Right lobe of liver (tissue), 6 donors: ENCODE measurements around the gene RBM47. TPM values are rescaled to one million over a fixed set of nuclear protein-coding genes. Genes with fewer than 3 reads are reported as not detected.

Source experiments
- ATAC-seq, 4 donors: fragments of 200-7000 bp; cut with Tn5 transposase; one replicate each; pipeline ENCODE4 v1.9.1; 2020; ENCODE audit warnings: mild to moderate bottlenecking in 4 of 4, moderate library complexity in 4 of 4
- DNase-seq, 3 donors: peaks; one replicate each; pipeline ENCODE4 v3.0.0-alpha.2; 2020
- H3K27ac ChIP-seq, 3 donors: fragments of 200-600 bp; one replicate each; pipeline ENCODE4 v1.8.0; 2022
- H3K27me3 ChIP-seq, 2 donors: fragments of 200-600 bp; one replicate each; pipeline ENCODE4 v1.8.0; 2022
- H3K36me3 ChIP-seq, 4 donors: fragments of 200-600 bp; sonication (generic) in 1 of 4; one replicate each; pipeline versions ENCODE4 v1.5.1 to v1.8.0; 2017 to 2022; ENCODE audit warnings: control low read depth in 1 of 4
- H3K4me1 ChIP-seq, 4 donors: fragments of 200-600 bp; sonication (generic) in 1 of 4; one replicate each; pipeline versions ENCODE4 v1.5.1 to v1.8.0; 2017 to 2022; ENCODE audit warnings: control low read depth in 1 of 4
- H3K4me3 ChIP-seq, 3 donors: fragments of 200-600 bp; one replicate each; pipeline ENCODE4 v1.8.0; 2022
- H3K9me3 ChIP-seq, 4 donors: fragments of 200-600 bp; sonication (generic) in 1 of 4; one replicate each; pipeline versions ENCODE4 v1.5.1 to v1.8.0; 2017 to 2022; ENCODE audit warnings: control low read depth in 1 of 4
- POLR2A ChIP-seq: fragments of 450-650 bp; IDR thresholded peaks from one replicate; pipeline ENCODE4 v1.6.1; 2017; ENCODE audit warnings: antibody characterized with exemption, mild to moderate bottlenecking
- WGBS: methylation state at CpG from one replicate; pipeline ENCODE4 v1.1.6; 2018; ENCODE audit warnings: low coverage, low lambda C conversion rate; ENCODE audit not compliant: insufficient coverage; ENCODE audit errors: missing lambda C conversion rate; 5-methylcytosine and 5-hydroxymethylcytosine counted together
- intact Hi-C, 2 donors: fragments of 100-400 bp; cut with DNase I; formaldehyde crosslinking; loops; one replicate each; pipeline versions ENCODE4 v1.11.2 to v1.14.1; 2022
- total RNA-seq, 6 experiments: library from RNA; depleted of rRNA in 2 of 6; stranded (reverse); fragments of >200 nt in 2 of 6; fragmentation: NEBNext Ultra II Directional in 3 of 6; extraction: Animal tissue kit (Norgen Biotek cat#: 25700) in 3 of 6; gene quantifications; one replicate each; pipeline versions ENCODE4 v1.1.0 to v1.2.4, GENCODE V29; 2016 to 2023
- TF ChIP-seq, protein P1 (sequence below), 4 donors: fragments of 200-600 bp in 3 of 4; fragments of 450-650 bp in 1 of 4; IDR thresholded peaks; one replicate each; pipeline versions ENCODE4 v1.5.1 to v1.8.0; 2016 to 2022; ENCODE audit warnings: antibody characterized with exemption in 4 of 4, mild to moderate bottlenecking in 2 of 4
- donor health status: DM: no; HTN: yes; CAD: no.
- donor health status: DM: no; HTN: no; CAD: no.
- donor health status: DM: no; HTN: no; CAD: no.
- donor health status: DM: no; HTN: yes; CAD: no.
- donor health status: DM: no; HTN: yes; CAD: no.

RBM47 gene
- total RNA-seq, 6 experiments from 2014 or later: 29.5 to 85.0 (median 51.1) TPM

DNA sequence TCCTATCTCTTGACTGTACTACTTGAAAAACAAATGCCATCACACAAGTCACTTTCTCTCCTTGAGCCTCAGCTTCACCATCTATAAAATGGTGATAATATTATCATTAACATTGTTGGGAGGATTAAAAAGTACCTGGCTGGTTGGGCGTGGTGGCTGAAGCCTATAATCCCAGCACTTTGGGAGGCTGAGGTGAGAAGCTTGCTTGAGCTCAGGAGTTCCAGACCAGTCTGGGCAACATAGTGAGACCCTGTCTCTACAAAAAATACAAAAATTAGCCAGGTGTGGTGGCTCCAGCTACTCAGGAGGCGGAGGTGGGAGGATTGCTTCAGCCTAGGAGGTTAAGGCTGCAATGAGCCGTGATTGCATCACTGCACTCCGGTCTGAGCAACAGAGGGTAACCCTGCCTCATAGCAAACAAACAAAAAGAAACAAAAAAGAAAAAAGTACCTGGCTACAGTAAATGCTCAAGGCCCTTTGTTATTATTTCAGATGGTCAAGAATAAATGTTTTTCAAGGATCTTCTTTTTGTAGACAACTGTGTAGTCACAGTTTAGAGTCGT lies 174.2 kb downstream of the RBM47 start:
- peak; percentile 54 to 80 (median 66) for ATAC-seq
- peak; percentile 74 to 86 (median 82) for DNase-seq
- TF ChIP-seq, protein P1, sequence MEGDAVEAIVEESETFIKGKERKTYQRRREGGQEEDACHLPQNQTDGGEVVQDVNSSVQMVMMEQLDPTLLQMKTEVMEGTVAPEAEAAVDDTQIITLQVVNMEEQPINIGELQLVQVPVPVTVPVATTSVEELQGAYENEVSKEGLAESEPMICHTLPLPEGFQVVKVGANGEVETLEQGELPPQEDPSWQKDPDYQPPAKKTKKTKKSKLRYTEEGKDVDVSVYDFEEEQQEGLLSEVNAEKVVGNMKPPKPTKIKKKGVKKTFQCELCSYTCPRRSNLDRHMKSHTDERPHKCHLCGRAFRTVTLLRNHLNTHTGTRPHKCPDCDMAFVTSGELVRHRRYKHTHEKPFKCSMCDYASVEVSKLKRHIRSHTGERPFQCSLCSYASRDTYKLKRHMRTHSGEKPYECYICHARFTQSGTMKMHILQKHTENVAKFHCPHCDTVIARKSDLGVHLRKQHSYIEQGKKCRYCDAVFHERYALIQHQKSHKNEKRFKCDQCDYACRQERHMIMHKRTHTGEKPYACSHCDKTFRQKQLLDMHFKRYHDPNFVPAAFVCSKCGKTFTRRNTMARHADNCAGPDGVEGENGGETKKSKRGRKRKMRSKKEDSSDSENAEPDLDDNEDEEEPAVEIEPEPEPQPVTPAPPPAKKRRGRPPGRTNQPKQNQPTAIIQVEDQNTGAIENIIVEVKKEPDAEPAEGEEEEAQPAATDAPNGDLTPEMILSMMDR (IDR thresholded peaks at IDR 0.05): no peak
- TF ChIP-seq POLR2A: no peak
- peaks cover 0 to 93% (median 32%) of the 10 kb centered on the region in 4 donors for H3K4me1 ChIP-seq
- intact Hi-C loops: no loop called here
- WGBS: 42% methylated on average over 5 of the region's 5 CpGs
- no peak overlapping the region for H3K4me3 ChIP-seq
- no peaks in the 10 kb centered on the region for H3K36me3 ChIP-seq
- H3K27ac ChIP-seq: peak overlapping the region; percentile 48 to 91 (median 75)
- H3K9me3 ChIP-seq: no peaks in the 10 kb centered on the region
- no peaks in the 10 kb centered on the region for H3K27me3 ChIP-seq

DNA sequence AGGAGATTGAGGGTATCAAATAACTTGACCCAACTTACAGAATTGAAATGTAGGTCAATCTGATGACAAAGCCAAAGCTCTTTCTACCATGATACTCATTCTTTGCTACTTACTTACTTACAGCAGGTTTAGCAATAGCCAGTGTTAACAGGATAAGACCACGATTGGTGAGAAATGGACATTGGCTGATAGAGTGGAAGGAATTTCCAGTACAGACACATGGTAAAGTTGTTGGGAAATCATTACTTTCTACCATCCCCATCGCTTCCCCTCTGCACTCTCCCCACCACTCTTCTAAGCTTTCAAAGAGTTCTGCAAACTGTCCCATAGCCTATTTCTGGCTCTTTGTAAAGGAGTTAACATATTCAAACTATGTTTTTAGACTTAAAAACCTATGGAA lies 174.8 kb downstream of the RBM47 start:
- TF ChIP-seq, protein P1 (IDR thresholded peaks at IDR 0.05): no peak
- TF ChIP-seq POLR2A: no peak
- Histone ChIP-seq H3K36me3 (peaks cover 0 to 5% (median under 1%) of the 10 kb centered on the region in 4 donors), H3K27me3 (no peaks in the 10 kb centered on the region), H3K27ac (peak overlapping the region; percentile 48 to 91 (median 75)), H3K4me1 (peaks cover 0 to 93% (median 36%) of the 10 kb centered on the region in 4 donors), H3K9me3 (no peaks in the 10 kb centered on the region), H3K4me3 (no peak overlapping the region)
- intact Hi-C loops: no loop called here
- no peak for DNase-seq
- ATAC-seq: no peak
- WGBS: 23% methylated on average over 2 of the region's 2 CpGs

DNA sequence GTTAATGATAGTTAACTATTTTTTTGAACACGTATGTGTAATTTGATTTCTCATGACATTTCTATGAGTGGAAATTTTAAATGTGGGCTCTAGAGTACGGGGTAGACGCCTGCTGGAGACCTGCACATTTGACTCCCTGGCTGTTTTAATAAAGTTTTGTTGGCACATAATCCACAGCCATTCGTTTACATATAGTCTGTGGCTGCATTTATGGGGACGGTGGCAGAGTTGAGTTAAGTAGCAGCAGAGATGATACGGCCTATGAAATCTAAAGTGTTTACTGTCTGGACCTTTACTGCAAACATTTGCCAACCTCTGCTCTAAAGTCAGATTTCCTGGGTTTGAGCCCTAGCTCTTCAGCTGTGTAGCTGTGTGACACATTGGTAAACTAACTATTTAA lies 175.8 kb downstream of the RBM47 start:
- no peak for DNase-seq
- Histone ChIP-seq H3K9me3 (no peaks in the 10 kb centered on the region), H3K4me3 (no peak overlapping the region), H3K27me3 (no peaks in the 10 kb centered on the region), H3K36me3 (peaks cover 0 to 8% (median under 1%) of the 10 kb centered on the region in 4 donors), H3K4me1 (peaks cover 0 to 93% (median 37%) of the 10 kb centered on the region in 4 donors), H3K27ac (peak overlapping the region; percentile 23 to 91 (median 75))
- TF ChIP-seq, protein P1 (IDR thresholded peaks at IDR 0.05): no peak
- no peak for TF ChIP-seq POLR2A
- intact Hi-C loops: no loop called here
- WGBS: 63% methylated on average over 6 of the region's 6 CpGs
- ATAC-seq: peak in 3 of 4 donors; percentile 8 to 36 (median 9)

- peaks cover 0 to 78% (median 25%) of the 10 kb centered on the region in 4 donors for H3K4me1 ChIP-seq
Observed at GRCh38 chr4:40448875-40449274, 180.8 kb downstream of the RBM47 start.

More at GRCh38 chr4:40448875-40449274, 180.8 kb downstream of the RBM47 start:
- intact Hi-C loops: no loop called here
- Histone ChIP-seq H3K9me3 (no peaks in the 10 kb centered on the region), H3K4me3 (no peak overlapping the region), H3K27ac (peak overlapping the region; percentile 37 to 91 (median 68)), H3K27me3 (no peaks in the 10 kb centered on the region), H3K36me3 (peaks cover 0 to 8% (median under 1%) of the 10 kb centered on the region in 4 donors)
- WGBS: 46% methylated on average over 4 of the region's 4 CpGs
- TF ChIP-seq, protein P1 (IDR thresholded peaks at IDR 0.05): no peak
- TF ChIP-seq POLR2A: no peak
- peak; percentile 54 to 60 (median 57) for ATAC-seq
- DNase-seq: peak; percentile 45 to 71 (median 70)
